ENCODE results near the gene PLA2G7.
"Not testable (repeated sequence)": the region's sequence is repeated elsewhere in the genome, so short reads cannot be mapped to it uniquely, and the experiment has no call there.

The PLA2G7 gene

GRCh38 chr6:46749731-46750130, 14.6 kb upstream of the PLA2G7 start:
- H3K4me1 ChIP-seq (ENCODE audit: low read depth, poor library complexity, severe bottlenecking) = no peaks in the 10 kb centered on the region
- no peak overlapping the region for H3K4me2 ChIP-seq
- H3K27ac ChIP-seq = no peak overlapping the region
- no peaks in the 10 kb centered on the region for H3K27me3 ChIP-seq (ENCODE audit: insufficient read depth, low read depth)
- H2AFZ ChIP-seq (ENCODE audit: low read depth) = no peak overlapping the region
- H4K20me1 ChIP-seq (ENCODE audit: insufficient read depth) = no peaks in the 10 kb centered on the region
- H3K36me3 ChIP-seq (ENCODE audit: insufficient read depth) = no peaks in the 10 kb centered on the region
- no peak for TF ChIP-seq CTCF (conservative IDR thresholded peaks at IDR 0.05; ENCODE audit: low read depth, low read length)
- no peak overlapping the region for H3K4me3 ChIP-seq (IDR thresholded peaks at IDR 0.05; ENCODE audit: insufficient read depth, low read depth, low read length)
- H3K79me2 ChIP-seq (ENCODE audit: insufficient read depth, low read depth) = no peaks in the 10 kb centered on the region
- H3K9ac ChIP-seq = no peak overlapping the region

GRCh38 chr6:46748940-46749503, 13.8 kb upstream of the PLA2G7 start:
- Histone ChIP-seq H3K4me2 (no peak overlapping the region), H3K9ac (no peak overlapping the region), H4K20me1 (ENCODE audit: insufficient read depth) (no peaks in the 10 kb centered on the region), H3K27ac (no peak overlapping the region), H3K36me3 (ENCODE audit: insufficient read depth) (no peaks in the 10 kb centered on the region), H3K27me3 (ENCODE audit: insufficient read depth, low read depth) (no peaks in the 10 kb centered on the region), H3K4me1 (ENCODE audit: low read depth, poor library complexity, severe bottlenecking) (no peaks in the 10 kb centered on the region), H3K79me2 (ENCODE audit: insufficient read depth, low read depth) (no peaks in the 10 kb centered on the region), H2AFZ (ENCODE audit: low read depth) (no peak overlapping the region), H3K4me3 (IDR thresholded peaks at IDR 0.05; ENCODE audit: insufficient read depth, low read depth, low read length) (no peak overlapping the region)
- TF ChIP-seq CTCF (conservative IDR thresholded peaks at IDR 0.05; ENCODE audit: low read depth, low read length) = no peak

GRCh38 chr6:46746696-46747095, 11.5 kb upstream of the PLA2G7 start, which contains the start of gene ANKRD66:
ANKRD66 (plus strand) TSS chr6:46746933; CDS start chr6:46751949, 5,016 bp downstream.
- no peak within 1 kb of the TSS for H3K27ac ChIP-seq
- H3K9ac ChIP-seq = no peak within 1 kb of the TSS
- no peak within 1 kb of the TSS for H3K4me3 ChIP-seq (IDR thresholded peaks at IDR 0.05; ENCODE audit: insufficient read depth, low read depth, low read length)
- H3K4me1 ChIP-seq (ENCODE audit: low read depth, poor library complexity, severe bottlenecking) = no peaks in the 10 kb centered on the region
- no peaks in the 10 kb centered on the region for H4K20me1 ChIP-seq (ENCODE audit: insufficient read depth)
- no peaks in the 10 kb centered on the region for H3K27me3 ChIP-seq (ENCODE audit: insufficient read depth, low read depth)
- H3K36me3 ChIP-seq (ENCODE audit: insufficient read depth) = no peaks in the 10 kb centered on the region
- H2AFZ ChIP-seq (ENCODE audit: low read depth) = no peak within 1 kb of the TSS
- H3K4me2 ChIP-seq = no peak within 1 kb of the TSS
- TF ChIP-seq CTCF (conservative IDR thresholded peaks at IDR 0.05; ENCODE audit: low read depth, low read length) = no peak
- no peaks in the 10 kb centered on the region for H3K79me2 ChIP-seq (ENCODE audit: insufficient read depth, low read depth)

DNA sequence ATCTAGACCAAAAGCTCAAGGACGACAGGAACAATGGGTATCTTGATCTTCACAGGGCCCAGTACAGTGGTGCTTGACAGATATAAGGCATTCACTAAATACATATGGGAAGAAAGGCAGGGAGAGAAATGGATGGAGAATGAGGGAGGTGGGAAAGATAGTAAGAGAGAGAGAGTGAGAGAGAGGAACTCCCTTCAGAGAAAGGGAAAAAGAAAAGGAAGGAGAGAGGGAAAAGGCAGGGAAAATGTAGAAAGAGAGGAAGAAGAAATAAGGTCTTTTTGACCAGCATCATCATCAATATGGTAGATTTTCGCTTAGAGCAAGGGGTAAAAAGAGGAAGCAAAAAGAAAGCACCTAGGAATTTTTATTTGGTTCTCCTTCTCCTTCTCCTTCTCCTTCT, 10.8 kb upstream of the PLA2G7 start:
- H3K4me1 ChIP-seq (ENCODE audit: low read depth, poor library complexity, severe bottlenecking) = no peaks in the 10 kb centered on the region
- H3K9ac ChIP-seq = no peak overlapping the region

DNA sequence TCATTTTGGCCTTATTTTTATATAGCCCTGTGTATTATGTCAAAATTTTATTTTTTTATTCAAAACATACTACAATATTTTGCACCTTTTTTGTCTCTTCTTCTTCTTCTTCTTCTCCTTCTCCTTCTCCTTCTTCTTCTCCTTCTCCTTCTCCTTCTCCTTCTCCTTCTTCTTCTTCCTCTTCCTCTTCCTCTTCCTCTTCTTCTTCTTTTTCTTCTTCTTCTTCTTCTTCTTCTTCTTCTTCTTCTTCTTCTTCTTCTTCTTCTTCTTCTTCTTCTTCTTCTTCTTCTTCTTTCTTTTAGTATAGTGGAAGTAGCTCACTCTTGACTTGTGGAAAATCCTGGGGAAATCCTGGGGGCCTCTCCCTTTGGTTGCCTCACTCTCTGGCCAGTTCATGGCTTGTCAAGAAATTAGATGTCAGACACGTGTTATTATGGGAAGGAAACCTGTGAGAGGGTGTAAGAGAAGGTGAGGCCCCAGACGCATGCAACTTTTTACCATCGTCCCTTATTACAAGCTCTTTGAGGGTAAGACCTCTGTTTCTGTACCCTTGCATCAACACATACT, 9.1 kb upstream of the PLA2G7 start:
- not testable (repeated sequence) for H4K20me1 ChIP-seq (ENCODE audit: insufficient read depth); H3K36me3 ChIP-seq (ENCODE audit: insufficient read depth); H3K27me3 ChIP-seq (ENCODE audit: insufficient read depth, low read depth); H3K9ac ChIP-seq; H3K4me2 ChIP-seq; H3K27ac ChIP-seq; H3K79me2 ChIP-seq (ENCODE audit: insufficient read depth, low read depth); H2AFZ ChIP-seq (ENCODE audit: low read depth); H3K4me3 ChIP-seq (IDR thresholded peaks at IDR 0.05; ENCODE audit: insufficient read depth, low read depth, low read length); H3K4me1 ChIP-seq (ENCODE audit: low read depth, poor library complexity, severe bottlenecking)

More for the DNA sequence above, 10.8 kb upstream of the PLA2G7 start:
- no peaks in the 10 kb centered on the region for H4K20me1 ChIP-seq (ENCODE audit: insufficient read depth)
- no peaks in the 10 kb centered on the region for H3K79me2 ChIP-seq (ENCODE audit: insufficient read depth, low read depth)
- no peak overlapping the region for H3K4me2 ChIP-seq
- no peak overlapping the region for H3K27ac ChIP-seq
- H3K27me3 ChIP-seq (ENCODE audit: insufficient read depth, low read depth) = no peaks in the 10 kb centered on the region
- no peaks in the 10 kb centered on the region for H3K36me3 ChIP-seq (ENCODE audit: insufficient read depth)
- H2AFZ ChIP-seq (ENCODE audit: low read depth) = no peak overlapping the region
- no peak overlapping the region for H3K4me3 ChIP-seq (IDR thresholded peaks at IDR 0.05; ENCODE audit: insufficient read depth, low read depth, low read length)
- no peak for TF ChIP-seq CTCF (conservative IDR thresholded peaks at IDR 0.05; ENCODE audit: low read depth, low read length)
